Right lobe of liver (tissue), 4 donors: ENCODE measurements around the gene KRTAP10-10.
"Not testable (repeated sequence)": the region's sequence is repeated elsewhere in the genome, so short reads cannot be mapped to it uniquely, and the experiment has no call there.

Source experiments
- CTCF ChIP-seq, 4 donors: fragments of 200-600 bp in 3 of 4; fragments of 450-650 bp in 1 of 4; IDR thresholded peaks; one replicate each; pipeline versions ENCODE4 v1.5.1 to v1.8.0; 2016 to 2022; ENCODE audit warnings: antibody characterized with exemption in 4 of 4, mild to moderate bottlenecking in 2 of 4
- POLR2A ChIP-seq: fragments of 450-650 bp; IDR thresholded peaks from one replicate; pipeline ENCODE4 v1.6.1; 2017; ENCODE audit warnings: antibody characterized with exemption, mild to moderate bottlenecking
- donor health status: DM: no; HTN: no; CAD: no.
- donor health status: DM: no; HTN: no; CAD: no.
- donor health status: DM: no; HTN: yes; CAD: no.

- TF ChIP-seq CTCF (IDR thresholded peaks at IDR 0.05); POLR2A: not testable (repeated sequence)
Observed at GRCh38 chr21:44610157-44610843, 26.9 kb upstream of the KRTAP10-10 start.
